Activated B cell treated with CpG ODN at 0.5 μM for 24 hours (primary cell): ENCODE measurements around the gene BAZ1A. TPM values are rescaled to one million over a fixed set of nuclear protein-coding genes. Genes with fewer than 3 reads are reported as not detected.

Source experiments
- ATAC-seq: fragments of 200-7000 bp; cut with Tn5 transposase; one replicate; pipeline ENCODE4 v1.10.0; 2021; ENCODE audit warnings: low read depth, mild to moderate bottlenecking, moderate library complexity
- CTCF ChIA-PET: fragments of 350-600 bp; sonication (Branson Sonifier 250); formaldehyde crosslinking; loops from one replicate; lab custom pipeline; 2021; ENCODE audit warnings: antibody characterized with exemption; lab: Charles Lee
- POLR2A ChIA-PET: fragments of 350-600 bp; sonication (Branson Sonifier 250); formaldehyde crosslinking; loops from one replicate; lab custom pipeline; 2021; ENCODE audit warnings: antibody characterized with exemption; lab: Charles Lee
- DNase-seq: peaks from one replicate; pipeline ENCODE4 v3.0.0; 2022
- H3K27ac Mint-ChIP-seq: one replicate; pipeline ENCODE4 v1.8.0; 2020; ENCODE audit warnings: mixed read lengths
- H3K27me3 Mint-ChIP-seq: one replicate; pipeline ENCODE4 v1.8.0; 2021; ENCODE audit warnings: mixed read lengths
- H3K36me3 Mint-ChIP-seq: one replicate; pipeline ENCODE4 v1.8.0; 2021; ENCODE audit warnings: low read depth, mixed read lengths
- H3K4me1 Mint-ChIP-seq: one replicate; pipeline ENCODE4 v1.8.0; 2021; ENCODE audit warnings: mixed read lengths
- H3K4me3 Mint-ChIP-seq: one replicate; pipeline ENCODE4 v1.8.0; 2020; ENCODE audit warnings: mild to moderate bottlenecking, mixed read lengths
- H3K9me3 Mint-ChIP-seq: one replicate; pipeline ENCODE4 v1.8.0; 2020; ENCODE audit warnings: mixed read lengths
- CTCF ChIP-seq: fragments of 200-600 bp; IDR thresholded peaks from one replicate; pipeline ENCODE4 v1.8.0; 2022; ENCODE audit warnings: antibody characterized with exemption, mild to moderate bottlenecking
- intact Hi-C: fragments of 100-400 bp; cut with micrococcal nuclease; formaldehyde crosslinking; loops from one replicate; pipeline ENCODE4 v1.15.1; 2024
- total RNA-seq: library from RNA; stranded (reverse); gene quantifications from 2 replicates; pipeline ENCODE4 v1.2.3, GENCODE V29; 2022

Gene BAZ1A
- total RNA-seq, 1 donor from 2014 or later = 55.9 TPM

- DNase-seq = no peak
- intact Hi-C loops = loop anchor here (10.0 kb wide), 1 partner anchor 1115 kb away; the partner anchor contains the start of gene BRMS1L
- Mint-ChIP-seq H3K9me3 (no peaks in the 10 kb centered on the region), H3K27me3 (no peaks in the 10 kb centered on the region), H3K4me1 (peaks cover 27% of the 10 kb centered on the region), H3K4me3 (no peak overlapping the region), H3K36me3 (peaks cover 16% of the 10 kb centered on the region), H3K27ac (no peak overlapping the region)
- ChIA-PET CTCF (interaction anchor here (0.8 to 5.0 kb wide), 2 partner anchors 13 to 37 kb away, joined by 3 to 29 read pairs; no protein-coding TSS in a partner anchor), POLR2A (no interaction called here)
- TF ChIP-seq CTCF = no peak
- ATAC-seq = no peak
Observed at GRCh38 chr14:34710006-34710405, 165.2 kb downstream of the BAZ1A start.

- intact Hi-C loops = no loop called here
- Mint-ChIP-seq H3K36me3 (peaks cover 12% of the 10 kb centered on the region), H3K9me3 (no peaks in the 10 kb centered on the region), H3K27me3 (no peaks in the 10 kb centered on the region), H3K27ac (no peak overlapping the region), H3K4me3 (no peak overlapping the region), H3K4me1 (peaks cover 13% of the 10 kb centered on the region)
- no peak for TF ChIP-seq CTCF
- ATAC-seq (no peak), DNase-seq (no peak)
- ChIA-PET CTCF (interaction anchor here (2.9 kb wide), 1 partner anchor 15 kb away, joined by 7 read pairs; no protein-coding TSS in a partner anchor), POLR2A (interaction anchor here (0.6 kb wide), 1 partner anchor 36 kb away, joined by 3 read pairs; no protein-coding TSS in a partner anchor)
Observed at GRCh38 chr14:34707722-34708121, 167.4 kb downstream of the BAZ1A start.

Other genes starting within 250 kb of the BAZ1A start
- 56.0 and 61.0 TPM in 2 replicates for gene SNX6, start 245.2 kb downstream of the BAZ1A start, total RNA-seq
- gene CFL2, start 160.8 kb downstream of the BAZ1A start, total RNA-seq = 19.1 and 20.8 TPM in 2 replicates
- gene SRP54, start 107.6 kb upstream of the BAZ1A start, total RNA-seq = 51.2 and 54.7 TPM in 2 replicates
- 23.5 and 27.4 TPM in 2 replicates for gene FAM177A1, start 170.9 kb upstream of the BAZ1A start, total RNA-seq
- gene PPP2R3C, start 246.6 kb upstream of the BAZ1A start, total RNA-seq = 46.0 and 48.9 TPM in 2 replicates
- gene PRORP, start 247.2 kb upstream of the BAZ1A start, total RNA-seq = 22.8 and 25.6 TPM in 2 replicates